ENCODE data around the gene PLCB3. TPM values are rescaled to one million over a fixed set of nuclear protein-coding genes. Genes with fewer than 3 reads are reported as not detected.

The PLCB3 gene
- total RNA-seq, 2 experiments from 2014 or later, result 19.7 TPM

DNA sequence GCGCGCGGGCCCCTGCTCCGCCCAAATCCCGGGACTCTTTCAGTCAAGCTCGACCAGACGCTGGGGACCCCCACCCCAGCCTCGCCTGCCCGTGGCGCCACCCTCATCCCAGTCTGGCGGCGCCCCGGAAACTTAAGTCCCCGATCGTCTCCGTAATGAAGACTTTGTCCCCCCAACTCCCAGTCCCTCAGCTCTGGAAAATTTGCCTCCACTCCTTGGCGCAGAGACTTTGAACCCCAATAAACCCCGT lies 348 bp downstream of the PLCB3 start:
- POLR2A ChIA-PET, result interaction anchor here (0.5 to 2.4 kb wide), 6 partner anchors 10 to 66 kb away, joined by 3 to 18 read pairs (median 4); partner anchors contain the start of genes FERMT3 and STIP1
- Mint-ChIP-seq H3K4me1 (ENCODE audit: low read depth) (peaks cover 44% of the 10 kb centered on the region), H3K27me3 (ENCODE audit: low read depth) (no peaks in the 10 kb centered on the region), H3K4me3 (peak overlapping the region; percentile 89), H3K36me3 (ENCODE audit: low read depth) (peaks cover 4% of the 10 kb centered on the region), H3K27ac (peak overlapping the region; percentile 48), H3K9me3 (ENCODE audit: insufficient read depth) (no peaks in the 10 kb centered on the region)
- no peak for ATAC-seq
- no peak for DNase-seq
- CTCF ChIA-PET, result interaction anchor here (0.6 to 3.7 kb wide), 8 partner anchors 10 to 66 kb away, joined by 3 to 63 read pairs (median 8); partner anchors contain the start of genes CATSPERZ and FKBP2

DNA sequence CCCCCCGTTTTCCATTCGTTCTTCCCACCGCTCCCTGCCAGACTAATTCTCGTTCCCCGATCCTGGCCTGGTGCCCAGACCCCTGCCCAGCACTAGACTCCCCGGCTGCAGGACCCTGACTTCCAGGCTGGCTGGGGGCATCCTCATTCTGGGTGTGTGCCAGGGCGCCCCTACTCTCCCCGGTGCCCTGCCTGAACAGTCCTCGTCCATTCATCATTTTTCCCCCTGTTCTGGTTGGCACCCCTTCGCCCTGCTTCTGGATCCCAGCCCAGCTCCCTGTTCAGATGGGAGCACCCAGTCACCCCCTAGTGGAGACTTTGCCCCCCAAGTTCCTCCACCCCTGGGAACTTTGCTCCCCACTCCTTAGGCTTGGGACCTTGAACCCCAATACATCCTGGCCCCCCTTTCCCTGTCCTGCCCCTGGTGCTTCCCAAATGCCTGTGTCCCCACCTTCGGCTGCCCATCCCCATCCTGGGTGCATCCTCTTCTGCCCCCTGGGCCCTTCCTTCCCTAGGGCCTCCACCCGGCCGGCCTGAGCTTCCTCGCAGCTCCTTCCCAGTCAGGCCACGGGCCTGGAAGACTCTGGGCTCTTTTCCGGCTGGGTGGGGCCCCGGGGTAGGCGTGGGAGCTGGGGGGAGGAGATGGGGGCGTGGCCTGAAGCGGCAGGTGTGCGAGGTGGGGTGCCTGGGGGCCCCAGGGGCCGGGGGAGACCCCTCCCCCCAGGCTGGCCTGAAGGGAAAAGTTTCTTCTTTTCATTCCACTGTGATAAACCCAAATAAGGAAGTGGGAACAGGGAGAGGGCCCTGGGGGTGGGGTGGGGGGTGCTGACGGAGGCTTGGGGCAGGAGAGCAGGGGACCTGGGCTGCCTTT lies 908 bp downstream of the PLCB3 start:
- Mint-ChIP-seq H3K27ac (peak overlapping the region; percentile 48), H3K9me3 (ENCODE audit: insufficient read depth) (no peaks in the 10 kb centered on the region), H3K27me3 (ENCODE audit: low read depth) (no peaks in the 10 kb centered on the region), H3K36me3 (ENCODE audit: low read depth) (peaks cover 4% of the 10 kb centered on the region), H3K4me3 (peak overlapping the region; percentile 89), H3K4me1 (ENCODE audit: low read depth) (peaks cover 41% of the 10 kb centered on the region)
- peak; percentile 42 for DNase-seq
- peak; percentile 15 for ATAC-seq
- POLR2A ChIA-PET, result interaction anchor here (0.5 to 2.4 kb wide), 6 partner anchors 9 to 67 kb away, joined by 3 to 18 read pairs (median 4); partner anchors contain the start of genes FERMT3 and STIP1
- CTCF ChIA-PET, result interaction anchor here (0.6 to 3.7 kb wide), 8 partner anchors 10 to 67 kb away, joined by 3 to 63 read pairs (median 8); partner anchors contain the start of genes CATSPERZ and FKBP2

DNA sequence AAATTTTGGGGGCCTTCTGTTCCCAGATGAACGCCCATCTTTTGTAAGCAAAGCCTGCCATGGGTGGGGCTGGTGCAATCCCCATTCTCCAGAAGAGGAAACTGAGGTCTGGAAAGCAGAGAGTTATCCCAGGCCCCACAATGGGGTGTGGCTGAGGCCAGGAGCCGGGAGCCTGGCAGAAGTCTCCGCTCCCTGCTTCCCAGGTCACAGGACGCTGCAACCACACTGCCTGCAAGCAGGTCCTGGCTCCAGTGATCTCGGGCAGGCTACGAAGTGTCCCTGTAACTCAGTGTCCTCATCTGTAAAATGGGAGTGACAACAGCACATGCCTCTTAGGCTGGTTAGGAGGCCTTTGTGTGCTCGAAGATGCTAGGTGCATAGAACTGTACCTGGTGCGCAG lies 1.7 kb downstream of the PLCB3 start:
- CTCF ChIA-PET, result interaction anchor here (3.7 kb wide), 2 partner anchors 15 to 48 kb away, joined by 23 to 63 read pairs; partner anchors contain the start of gene CATSPERZ
- DNase-seq, result no peak
- H3K9me3 Mint-ChIP-seq (ENCODE audit: insufficient read depth), result no peaks in the 10 kb centered on the region

GRCh38 chr11:64253481-64253880 lies 2.2 kb downstream of the PLCB3 start:
- Mint-ChIP-seq H3K27ac (no peak overlapping the region), H3K36me3 (ENCODE audit: low read depth) (peaks cover 7% of the 10 kb centered on the region), H3K4me3 (peak overlapping the region; percentile 18), H3K27me3 (ENCODE audit: low read depth) (no peaks in the 10 kb centered on the region), H3K9me3 (ENCODE audit: insufficient read depth) (no peaks in the 10 kb centered on the region), H3K4me1 (ENCODE audit: low read depth) (peaks cover 33% of the 10 kb centered on the region)
- ChIA-PET POLR2A (interaction anchor here (0.7 kb wide), 1 partner anchor 15 kb away, joined by 3 read pairs; no protein-coding TSS in a partner anchor), CTCF (interaction anchor here (1.5 to 1.9 kb wide), 2 partner anchors 9 to 29 kb away, joined by 3 to 4 read pairs; no protein-coding TSS in a partner anchor)
- ATAC-seq (no peak), DNase-seq (no peak)

More for the DNA sequence above, 1.7 kb downstream of the PLCB3 start:
- peaks cover 7% of the 10 kb centered on the region for H3K36me3 Mint-ChIP-seq (ENCODE audit: low read depth)
- no peaks in the 10 kb centered on the region for H3K27me3 Mint-ChIP-seq (ENCODE audit: low read depth)
- no peak for ATAC-seq
- peak overlapping the region; percentile 18 for H3K4me3 Mint-ChIP-seq
- no peak overlapping the region for H3K27ac Mint-ChIP-seq
- H3K4me1 Mint-ChIP-seq (ENCODE audit: low read depth), result peaks cover 36% of the 10 kb centered on the region
- POLR2A ChIA-PET, result interaction anchor here (2.4 kb wide), 1 partner anchor 46 kb away, joined by 9 read pairs; the partner anchor contains the start of gene FERMT3

DNA sequence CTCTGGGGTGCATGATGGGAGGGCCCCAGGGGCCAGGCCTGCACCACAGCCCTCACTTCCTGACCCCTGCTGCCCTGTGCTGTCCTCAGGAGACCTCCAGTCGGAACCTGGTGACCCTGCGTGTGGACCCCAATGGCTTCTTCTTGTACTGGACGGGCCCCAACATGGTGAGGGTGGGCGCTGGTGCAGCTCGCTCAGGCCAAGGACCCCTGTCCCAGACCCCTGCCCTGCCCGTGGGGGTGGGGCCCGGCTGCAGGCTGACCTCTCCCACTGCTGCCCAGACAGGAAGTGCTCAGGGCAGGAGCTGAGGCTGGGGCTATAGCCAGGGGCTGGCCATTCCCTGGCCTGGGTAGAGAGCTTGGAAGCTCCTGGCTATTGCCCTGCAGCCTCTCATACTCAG lies 3.0 kb downstream of the PLCB3 start:
- Mint-ChIP-seq H3K9me3 (ENCODE audit: insufficient read depth) (no peaks in the 10 kb centered on the region), H3K27ac (no peak overlapping the region), H3K4me1 (ENCODE audit: low read depth) (peaks cover 36% of the 10 kb centered on the region), H3K4me3 (no peak overlapping the region), H3K27me3 (ENCODE audit: low read depth) (no peaks in the 10 kb centered on the region), H3K36me3 (ENCODE audit: low read depth) (peaks cover 8% of the 10 kb centered on the region)
- ChIA-PET CTCF (interaction anchor here (1.5 to 1.9 kb wide), 2 partner anchors 10 to 28 kb away, joined by 3 to 4 read pairs; no protein-coding TSS in a partner anchor), POLR2A (interaction anchor here (0.7 to 1.2 kb wide), 2 partner anchors 15 kb away, joined by 3 to 5 read pairs; no protein-coding TSS in a partner anchor)
- DNase-seq, result no peak
- no peak for ATAC-seq

DNA sequence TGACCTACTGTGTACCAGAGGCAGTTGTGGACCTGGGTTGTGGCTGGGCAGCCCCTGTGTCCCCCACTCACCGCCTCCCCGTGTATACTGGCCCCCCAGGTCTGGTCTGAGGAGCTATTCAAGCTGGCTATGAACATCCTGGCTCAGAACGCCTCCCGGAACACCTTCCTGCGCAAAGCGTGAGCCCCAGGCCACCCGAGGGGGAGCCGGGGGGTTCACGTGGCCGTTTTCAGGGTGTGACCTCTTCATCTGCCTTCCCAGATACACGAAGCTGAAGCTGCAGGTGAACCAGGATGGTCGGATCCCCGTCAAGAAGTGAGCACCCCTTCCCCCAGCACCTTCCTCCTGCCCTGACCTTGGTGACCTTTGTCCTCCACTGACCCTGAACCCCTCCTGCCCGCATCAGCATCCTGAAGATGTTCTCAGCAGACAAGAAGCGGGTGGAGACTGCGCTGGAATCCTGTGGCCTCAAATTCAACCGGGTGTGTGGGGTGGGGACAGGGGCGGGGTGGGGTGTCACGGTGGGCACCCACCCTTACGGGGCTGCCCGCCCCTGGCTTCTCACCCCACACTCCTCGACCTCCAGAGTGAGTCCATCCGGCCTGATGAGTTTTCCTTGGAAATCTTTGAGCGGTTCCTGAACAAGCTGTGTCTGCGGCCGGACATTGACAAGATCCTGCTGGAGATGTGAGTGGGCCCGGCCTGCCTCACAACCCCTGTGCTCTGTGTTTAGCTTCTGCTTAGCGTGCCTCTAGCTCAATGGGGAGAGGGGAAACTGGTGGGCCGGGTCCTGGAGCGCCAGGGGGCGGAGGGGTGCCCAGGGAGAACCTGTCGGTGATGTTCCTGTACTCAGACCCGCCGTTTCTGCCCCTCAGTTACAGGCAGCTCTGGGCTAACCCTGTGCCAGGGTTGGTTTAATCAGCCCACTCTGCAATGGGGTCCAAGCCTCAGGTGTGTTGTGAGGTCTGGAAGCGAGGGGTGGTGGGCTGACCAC lies 4.1 kb downstream of the PLCB3 start:
- DNase-seq, result no peak
- peaks cover 15% of the 10 kb centered on the region for H3K36me3 Mint-ChIP-seq (ENCODE audit: low read depth)
- H3K4me3 Mint-ChIP-seq, result no peak overlapping the region
- no peak overlapping the region for H3K27ac Mint-ChIP-seq
- H3K27me3 Mint-ChIP-seq (ENCODE audit: low read depth), result no peaks in the 10 kb centered on the region
- no peak for ATAC-seq
- POLR2A ChIA-PET, result interaction anchor here (0.7 to 1.2 kb wide), 3 partner anchors 14 to 29 kb away, joined by 3 to 5 read pairs (median 3); partner anchors contain the start of genes NUDT22 and TRPT1
- no peaks in the 10 kb centered on the region for H3K9me3 Mint-ChIP-seq (ENCODE audit: insufficient read depth)
- CTCF ChIA-PET, result interaction anchor here (0.6 to 1.9 kb wide), 4 partner anchors 9 to 27 kb away, joined by 3 to 4 read pairs (median 4); partner anchors contain the start of gene PPP1R14B
- peaks cover 35% of the 10 kb centered on the region for H3K4me1 Mint-ChIP-seq (ENCODE audit: low read depth)

- POLR2A ChIA-PET, result interaction anchor here (0.7 to 1.0 kb wide), 2 partner anchors 13 to 30 kb away, joined by 3 to 4 read pairs; partner anchors contain the start of genes NUDT22 and TRPT1
- CTCF ChIA-PET, result interaction anchor here (1.3 kb wide), 1 partner anchor 13 kb away, joined by 4 read pairs; no protein-coding TSS in a partner anchor
- Mint-ChIP-seq H3K9me3 (ENCODE audit: insufficient read depth) (no peaks in the 10 kb centered on the region), H3K27ac (no peak overlapping the region), H3K36me3 (ENCODE audit: low read depth) (peaks cover 15% of the 10 kb centered on the region), H3K27me3 (ENCODE audit: low read depth) (no peaks in the 10 kb centered on the region), H3K4me1 (ENCODE audit: low read depth) (peaks cover 28% of the 10 kb centered on the region), H3K4me3 (no peak overlapping the region)
- no peak for DNase-seq
- no peak for ATAC-seq
Measured at GRCh38 chr11:64256300-64256699, 5.0 kb downstream of the PLCB3 start.

DNA sequence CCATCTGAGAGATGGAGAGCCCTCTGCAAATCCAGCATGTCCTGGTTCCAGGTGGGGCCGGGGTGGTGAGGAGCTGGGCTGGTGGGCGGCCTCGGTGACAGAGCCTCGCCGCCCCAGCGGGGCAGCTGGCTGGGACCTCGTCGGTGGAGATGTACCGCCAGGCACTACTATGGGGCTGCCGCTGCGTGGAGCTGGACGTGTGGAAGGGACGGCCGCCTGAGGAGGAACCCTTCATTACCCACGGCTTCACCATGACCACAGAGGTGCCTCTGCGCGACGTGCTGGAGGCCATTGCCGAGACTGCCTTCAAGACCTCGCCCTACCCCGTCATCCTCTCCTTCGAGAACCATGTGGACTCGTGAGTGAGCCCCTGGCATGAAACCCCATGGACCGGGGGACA lies 7.0 kb downstream of the PLCB3 start:
- Mint-ChIP-seq H3K4me1 (ENCODE audit: low read depth) (peaks cover 15% of the 10 kb centered on the region), H3K4me3 (no peak overlapping the region), H3K9me3 (ENCODE audit: insufficient read depth) (no peaks in the 10 kb centered on the region), H3K27ac (no peak overlapping the region), H3K27me3 (ENCODE audit: low read depth) (no peaks in the 10 kb centered on the region), H3K36me3 (ENCODE audit: low read depth) (peaks cover 21% of the 10 kb centered on the region)
- DNase-seq, result no peak
- POLR2A ChIA-PET, result interaction anchor here (0.6 to 1.5 kb wide), 3 partner anchors 11 to 34 kb away, joined by 3 to 8 read pairs (median 3); no protein-coding TSS in a partner anchor
- ATAC-seq, result no peak
- CTCF ChIA-PET, result interaction anchor here (1.2 kb wide), 1 partner anchor 12 kb away, joined by 4 read pairs; no protein-coding TSS in a partner anchor

DNA sequence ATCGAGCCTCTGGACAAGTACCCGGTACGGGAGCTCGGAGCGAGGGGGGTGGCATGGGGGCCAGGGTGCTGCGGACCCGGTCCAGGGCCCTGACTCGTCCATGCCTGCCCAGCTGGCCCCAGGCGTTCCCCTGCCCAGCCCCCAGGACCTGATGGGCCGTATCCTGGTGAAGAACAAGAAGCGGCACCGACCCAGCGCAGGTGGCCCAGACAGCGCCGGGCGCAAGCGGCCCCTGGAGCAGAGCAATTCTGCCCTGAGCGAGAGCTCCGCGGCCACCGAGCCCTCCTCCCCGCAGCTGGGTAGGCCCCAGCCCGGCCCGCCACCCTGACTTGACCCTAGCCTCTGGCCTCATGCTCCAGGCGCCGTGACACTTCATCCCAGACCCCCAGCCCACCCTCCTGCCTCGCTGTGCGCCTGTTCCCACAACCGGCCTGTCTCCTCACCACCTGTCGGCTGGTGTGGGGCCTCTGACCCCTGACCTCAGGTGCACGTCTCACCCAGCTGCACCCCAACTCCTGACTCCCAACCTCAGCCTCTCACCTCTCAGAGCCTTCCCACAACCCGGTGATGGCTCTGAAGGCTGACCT lies 7.7 kb downstream of the PLCB3 start:
- DNase-seq (no peak), ATAC-seq (no peak)
- POLR2A ChIA-PET, result interaction anchor here (1.2 to 1.5 kb wide), 2 partner anchors 10 to 14 kb away, joined by 4 to 8 read pairs; no protein-coding TSS in a partner anchor
- Mint-ChIP-seq H3K27me3 (ENCODE audit: low read depth) (no peaks in the 10 kb centered on the region), H3K36me3 (ENCODE audit: low read depth) (peaks cover 21% of the 10 kb centered on the region), H3K9me3 (ENCODE audit: insufficient read depth) (no peaks in the 10 kb centered on the region), H3K27ac (no peak overlapping the region), H3K4me3 (no peak overlapping the region), H3K4me1 (ENCODE audit: low read depth) (peaks cover 8% of the 10 kb centered on the region)
- CTCF ChIA-PET, result no interaction called here

DNA sequence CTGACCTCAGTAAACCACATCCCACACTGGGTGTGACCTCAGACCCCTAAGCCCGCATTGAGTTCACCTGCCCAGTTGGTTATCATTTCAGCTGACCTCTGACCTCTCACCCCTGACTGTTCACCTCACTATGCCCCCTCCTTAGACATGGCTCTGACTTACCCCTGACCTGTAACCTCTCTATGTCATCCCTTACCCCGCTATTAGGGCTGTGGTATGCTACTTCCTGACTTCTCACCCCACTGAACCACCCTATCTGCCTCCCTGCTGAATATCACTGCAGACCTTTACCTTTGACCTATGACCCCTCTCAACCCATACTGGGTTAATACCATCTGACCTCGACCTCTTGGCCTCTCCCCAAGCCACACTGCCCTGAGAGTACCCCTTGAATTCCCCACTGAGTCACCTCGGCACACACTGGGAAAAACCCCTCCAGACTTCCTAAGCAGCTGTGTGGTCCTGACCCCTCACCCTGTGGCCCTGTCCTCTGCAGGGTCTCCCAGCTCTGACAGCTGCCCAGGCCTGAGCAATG lies 8.3 kb downstream of the PLCB3 start:
- peaks cover 23% of the 10 kb centered on the region for H3K36me3 Mint-ChIP-seq (ENCODE audit: low read depth)
- peaks cover 7% of the 10 kb centered on the region for H3K4me1 Mint-ChIP-seq (ENCODE audit: low read depth)
- H3K27me3 Mint-ChIP-seq (ENCODE audit: low read depth), result no peaks in the 10 kb centered on the region
- CTCF ChIA-PET, result no interaction called here
- no peak for ATAC-seq
- no peak for DNase-seq
- no peak overlapping the region for H3K27ac Mint-ChIP-seq
- no peaks in the 10 kb centered on the region for H3K9me3 Mint-ChIP-seq (ENCODE audit: insufficient read depth)
- POLR2A ChIA-PET, result interaction anchor here (1.2 to 1.5 kb wide), 2 partner anchors 9 to 15 kb away, joined by 4 to 8 read pairs; no protein-coding TSS in a partner anchor
- no peak overlapping the region for H3K4me3 Mint-ChIP-seq
